ENCODE data around the gene TSGA10IP. TPM values are rescaled to one million over a fixed set of nuclear protein-coding genes. Genes with fewer than 3 reads are reported as not detected.

The TSGA10IP gene
- total and polyA plus RNA-seq, 10 of the 15 experiments (the other 5 are each of a cell fraction or from before 2014, with no cell fraction given): not detected

GRCh38 chr11:65903715-65904114 is 41.6 kb upstream of the TSGA10IP start:
- Histone ChIP-seq H3K9ac (ENCODE audit: control insufficient read depth, insufficient read depth, low read length) (no peak overlapping the region), H3K9me3 (replicated peaks; ENCODE audit: control insufficient read depth, insufficient read depth, low read length) (no peaks in the 10 kb centered on the region), H4K20me1 (ENCODE audit: control insufficient read depth, insufficient read depth) (no peaks in the 10 kb centered on the region), H2AFZ (ENCODE audit: control insufficient read depth, low read depth, low read length) (no peak overlapping the region), H3K27ac (ENCODE audit: control insufficient read depth, insufficient read depth) (no peak overlapping the region), H3K79me2 (ENCODE audit: control insufficient read depth, insufficient read depth, low read length) (peaks cover 5% of the 10 kb centered on the region), H3K27me3 (replicated peaks in 1 of 2; ENCODE audit: control insufficient read depth in 2 of 2, insufficient read depth in 2 of 2, low read length in 1 of 2) (no peaks in the 10 kb centered on the region; a peak in 1 of 4 replicates), H3K4me3 (no peak overlapping the region), H3K36me3 (ENCODE audit: control insufficient read depth in 2 of 2, insufficient read depth in 2 of 2, low read length in 1 of 2) (no peaks in the 10 kb centered on the region), H3K4me1 (ENCODE audit: control insufficient read depth, insufficient read depth, low read length) (no peaks in the 10 kb centered on the region), H3K4me2 (ENCODE audit: control insufficient read depth, insufficient read depth) (no peak overlapping the region)
- ATAC-seq (no peak), FAIRE-seq (no peak), DNase-seq (ENCODE audit: low read depth, low spot score) (no peak)
- CTCF ChIA-PET: no interaction called here
- SMC1A ChIA-PET (ENCODE audit: uncharacterized antibody, unreplicated experiment): interaction anchor here (0.6 kb wide), 1 partner anchor 9 kb away, joined by 3 read pairs; no protein-coding TSS in a partner anchor
- BruUV-seq (replicated peaks): no TSS peak
- RAD21 ChIA-PET (ENCODE audit: unreplicated experiment): no interaction called here
- in situ Hi-C loops (cut with MboI) (no loop called here), intact Hi-C loops (cut with micrococcal nuclease; ENCODE audit: unreplicated experiment) (no loop called here)
- TF ChIP-seq NFXL1 (IDR thresholded peaks at IDR 0.05; ENCODE audit: borderline replicate concordance) (no peak), ZNF274 (IDR thresholded peaks at IDR 0.05; ENCODE audit: insufficient read depth, insufficient read length) (no peak), SKIL (IDR thresholded peaks at IDR 0.05; ENCODE audit: low read depth, poor library complexity, severe bottlenecking) (no peak), GATAD2B (conservative IDR thresholded peaks at IDR 0.05; ENCODE audit: low read depth) (no peak), LARP7 (IDR thresholded peaks at IDR 0.05) (no peak), SIN3A (IDR thresholded peaks at IDR 0.05; ENCODE audit: low read depth, low read length) (no peak), NR2F1 (conservative IDR thresholded peaks at IDR 0.05) (no peak)
- 75% methylated on average over 8 of the region's 8 CpGs for WGBS (ENCODE audit: insufficient coverage, insufficient replicate concordance, low lambda C conversion rate, missing lambda C conversion rate)
- POLR2A ChIA-PET: interaction anchor here (2.4 to 4.9 kb wide), 2 partner anchors 12 to 18 kb away, joined by 5 to 67 read pairs; partner anchors contain the start of genes CCDC85B and FIBP
